H7 (cell line): ENCODE data around the gene ITIH3. TPM values are rescaled to one million over a fixed set of nuclear protein-coding genes. Genes with fewer than 3 reads are reported as not detected.
"Not testable (repeated sequence)": the region's sequence is repeated elsewhere in the genome, so short reads cannot be mapped to it uniquely, and the experiment has no call there.

Experiments
- DNase-seq: peaks from one replicate; pipeline ENCODE4 v3.0.0; 2012
- H3K27me3 ChIP-seq: 2 replicates; pipeline ENCODE4 v1.6.0; 2011; ENCODE audit warnings: mild to moderate bottlenecking, low read length; ENCODE audit not compliant: control insufficient read depth, insufficient read depth
- H3K36me3 ChIP-seq: replicated peaks from 2 replicates; pipeline ENCODE4 v1.5.1; 2011; ENCODE audit warnings: low read length; ENCODE audit not compliant: control insufficient read depth, insufficient read depth
- H3K4me3 ChIP-seq: 2 replicates; pipeline ENCODE4 v1.5.1; 2011; ENCODE audit warnings: low read depth, mild to moderate bottlenecking, control low read depth, low read length, moderate library complexity; ENCODE audit not compliant: insufficient read depth
- total RNA-seq: library from RNA; depleted of rRNA; stranded (reverse); fragments of >200 nt; shearing (Covaris generic); gene quantifications from 2 replicates; pipeline ENCODE4 v1.2.3, GENCODE V29; 2014

ITIH3 gene
- total RNA-seq, 1 experiment from 2014 or later: not detected

DNA sequence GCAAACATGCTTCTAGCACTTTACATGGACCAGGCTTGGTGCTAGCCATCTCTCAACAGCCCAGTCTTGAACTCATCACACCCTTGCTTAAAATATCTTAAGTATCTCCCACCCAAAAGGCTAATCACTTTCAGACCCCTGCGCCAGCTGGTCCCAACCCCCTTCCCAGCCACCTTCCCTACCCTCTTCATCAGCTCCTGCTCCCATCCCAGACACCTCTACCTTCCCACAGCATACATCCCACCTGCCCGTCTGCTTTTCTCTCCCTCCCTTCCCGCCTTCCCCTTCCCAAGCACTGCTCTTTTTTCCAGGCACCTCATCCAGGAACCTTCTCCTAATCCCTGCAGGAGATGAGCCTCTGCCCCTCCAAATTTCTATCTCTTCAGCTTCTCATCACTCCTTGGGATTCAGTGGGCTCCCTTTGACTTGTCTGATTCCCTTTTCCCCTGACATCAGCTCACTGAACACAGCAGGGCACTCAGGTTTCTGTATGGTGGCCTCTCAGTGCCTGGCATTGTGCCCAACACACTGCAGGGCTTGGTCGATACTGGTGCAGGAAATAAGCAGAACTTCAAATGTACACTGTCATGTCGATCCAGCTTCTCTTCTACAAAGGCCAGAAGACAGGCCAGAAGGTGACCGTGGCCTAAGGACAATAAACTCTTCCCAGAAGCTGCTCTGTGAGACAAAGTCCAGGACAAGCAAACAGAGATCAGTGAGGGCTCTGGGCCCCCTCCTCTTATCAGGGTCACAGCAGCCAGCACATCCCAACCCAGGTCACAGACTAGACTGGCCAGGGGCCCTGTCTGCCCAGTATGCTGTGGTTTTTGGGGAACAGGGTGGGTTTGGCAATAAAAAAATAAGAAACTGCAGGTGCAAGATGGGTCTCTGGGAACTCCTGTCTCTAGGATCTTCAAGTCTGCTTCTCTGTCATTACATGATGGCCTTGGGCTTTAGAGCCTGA, 19.4 kb upstream of the ITIH3 start:
- H3K36me3 ChIP-seq: no peaks in the 10 kb centered on the region
- H3K4me3 ChIP-seq: no peak overlapping the region
- no peak for DNase-seq
- no peaks in the 10 kb centered on the region for H3K27me3 ChIP-seq

DNA sequence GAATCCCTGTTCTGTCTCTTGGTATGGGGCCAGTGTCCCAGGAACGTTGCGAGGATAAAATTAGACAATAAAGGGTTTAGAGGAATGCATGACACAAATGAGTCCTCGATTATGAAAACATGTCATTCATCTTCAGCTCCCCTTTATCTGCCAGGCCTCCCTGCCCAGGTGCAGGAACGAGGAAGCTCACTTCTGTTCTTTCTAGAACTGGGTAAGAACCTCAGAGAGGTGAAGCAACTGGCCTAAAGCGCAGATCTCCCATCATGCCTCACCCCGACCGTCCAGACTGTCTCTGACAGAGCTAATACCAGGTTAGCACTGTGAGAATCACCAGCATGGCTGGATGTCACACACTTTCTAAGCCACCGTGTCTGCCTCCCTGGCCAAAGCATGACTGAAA, 18.7 kb upstream of the ITIH3 start:
- DNase-seq: peak; percentile 11
- Histone ChIP-seq H3K4me3 (no peak overlapping the region), H3K27me3 (no peaks in the 10 kb centered on the region), H3K36me3 (no peaks in the 10 kb centered on the region)

DNA sequence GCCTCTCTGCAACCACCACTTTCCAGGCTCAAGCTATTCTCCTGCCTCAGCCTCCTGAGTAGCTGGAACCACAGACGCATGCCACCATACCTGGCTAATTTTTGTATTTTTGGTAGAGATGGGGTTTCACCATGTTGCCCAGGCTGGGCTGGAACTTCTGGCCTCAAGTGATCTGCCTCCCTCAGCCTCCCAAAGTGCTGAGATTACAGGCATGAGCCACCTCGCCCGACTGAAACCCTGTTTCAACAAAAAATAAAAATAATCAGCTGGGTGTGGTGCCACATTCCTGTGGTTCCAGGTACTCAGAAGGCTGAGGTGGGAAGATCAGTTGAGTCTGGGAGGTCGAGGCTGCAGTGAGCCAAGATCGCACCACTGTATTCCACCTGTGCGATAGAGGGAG, 18.1 kb upstream of the ITIH3 start:
- H3K27me3 ChIP-seq, H3K36me3 ChIP-seq, DNase-seq, H3K4me3 ChIP-seq: not testable (repeated sequence)

DNA sequence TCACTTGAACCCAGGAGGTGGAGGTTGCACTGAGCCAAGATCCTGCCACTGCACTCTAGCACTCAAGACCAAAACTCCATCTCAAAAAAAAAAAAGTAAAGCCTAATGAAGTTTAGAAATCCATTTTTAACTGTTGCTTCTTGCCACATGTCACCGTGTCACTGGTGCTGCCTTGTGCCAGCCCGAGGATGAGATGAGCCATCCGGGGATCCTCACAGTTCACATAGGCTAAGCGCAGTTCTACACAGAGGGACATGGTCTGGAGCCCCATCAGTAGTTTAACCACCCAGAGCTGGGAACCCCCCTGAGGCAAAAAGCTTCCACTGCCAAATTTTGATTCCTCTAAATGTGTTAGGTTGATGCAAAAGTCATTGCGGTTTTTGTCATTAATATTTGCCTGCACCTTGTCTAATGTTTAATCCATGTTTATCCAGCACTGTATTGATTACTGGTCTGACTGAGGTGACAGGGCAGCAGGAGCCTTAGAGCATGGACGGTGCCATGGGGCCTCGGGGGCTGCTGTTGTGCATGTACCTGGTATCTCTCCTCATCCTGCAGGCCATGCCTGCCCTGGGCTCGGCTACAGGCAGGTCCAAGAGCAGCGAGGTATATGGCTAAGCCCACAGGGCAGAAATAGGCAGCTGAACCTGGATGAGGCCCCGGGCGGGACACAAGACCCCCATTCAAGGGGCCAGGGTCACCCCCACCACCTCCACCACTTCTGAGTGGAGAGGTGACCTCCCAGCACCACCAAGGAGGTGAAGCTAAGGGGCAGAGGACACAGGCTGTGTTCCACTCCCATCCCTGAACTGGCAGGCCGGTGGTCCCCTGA, 17.3 kb upstream of the ITIH3 start, which contains the start of gene ITIH1:
Gene ITIH1, plus strand, starts transcription at position 473 of the 832 bp plus-strand sequence. Its CDS starts 17 bp downstream, at position 490.
- no peak for DNase-seq
- Histone ChIP-seq H3K27me3 (no peaks in the 10 kb centered on the region), H3K36me3 (no peaks in the 10 kb centered on the region), H3K4me3 (no peak within 1 kb of the TSS)

DNA sequence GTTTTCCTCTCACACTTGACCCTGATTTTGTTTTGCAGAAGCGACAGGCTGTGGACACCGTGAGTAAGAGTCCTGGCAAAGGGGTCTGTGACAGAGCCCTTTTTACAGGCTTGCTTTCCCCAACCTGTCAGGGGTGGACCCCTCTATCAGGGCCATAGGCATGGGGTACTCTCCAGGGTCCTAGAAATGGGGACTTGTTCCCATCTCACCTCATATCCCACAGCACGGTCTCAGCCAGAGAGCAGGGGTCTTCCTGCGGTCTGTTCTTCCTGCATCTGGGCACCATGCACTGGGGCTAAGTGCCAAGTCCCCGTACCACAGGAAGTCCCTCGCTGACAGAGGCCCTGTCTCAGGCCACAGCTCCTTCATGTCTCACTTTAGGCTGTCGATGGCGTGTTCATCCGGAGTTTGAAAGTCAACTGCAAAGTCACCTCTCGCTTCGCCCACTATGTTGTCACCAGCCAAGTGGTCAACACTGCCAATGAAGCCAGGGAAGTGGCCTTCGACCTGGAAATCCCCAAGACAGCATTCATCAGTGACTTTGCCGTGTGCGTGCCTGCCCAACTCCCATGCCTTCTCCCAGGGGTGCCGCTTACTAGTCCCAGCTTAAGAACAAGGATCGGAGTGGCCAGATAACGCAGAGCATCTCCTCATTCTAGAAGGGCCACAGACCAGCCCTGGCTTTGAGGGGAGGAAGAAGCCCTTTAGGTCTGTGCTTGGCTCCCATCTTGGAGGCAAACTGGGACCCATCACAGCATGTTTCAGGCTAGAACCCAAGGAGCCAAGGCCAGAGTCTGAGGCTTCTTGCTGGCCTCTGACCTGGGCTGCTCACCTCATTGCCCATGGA, 16.4 kb upstream of the ITIH3 start:
- Histone ChIP-seq H3K36me3 (no peaks in the 10 kb centered on the region), H3K27me3 (no peaks in the 10 kb centered on the region), H3K4me3 (no peak overlapping the region)
- peak; percentile 18 for DNase-seq

DNA sequence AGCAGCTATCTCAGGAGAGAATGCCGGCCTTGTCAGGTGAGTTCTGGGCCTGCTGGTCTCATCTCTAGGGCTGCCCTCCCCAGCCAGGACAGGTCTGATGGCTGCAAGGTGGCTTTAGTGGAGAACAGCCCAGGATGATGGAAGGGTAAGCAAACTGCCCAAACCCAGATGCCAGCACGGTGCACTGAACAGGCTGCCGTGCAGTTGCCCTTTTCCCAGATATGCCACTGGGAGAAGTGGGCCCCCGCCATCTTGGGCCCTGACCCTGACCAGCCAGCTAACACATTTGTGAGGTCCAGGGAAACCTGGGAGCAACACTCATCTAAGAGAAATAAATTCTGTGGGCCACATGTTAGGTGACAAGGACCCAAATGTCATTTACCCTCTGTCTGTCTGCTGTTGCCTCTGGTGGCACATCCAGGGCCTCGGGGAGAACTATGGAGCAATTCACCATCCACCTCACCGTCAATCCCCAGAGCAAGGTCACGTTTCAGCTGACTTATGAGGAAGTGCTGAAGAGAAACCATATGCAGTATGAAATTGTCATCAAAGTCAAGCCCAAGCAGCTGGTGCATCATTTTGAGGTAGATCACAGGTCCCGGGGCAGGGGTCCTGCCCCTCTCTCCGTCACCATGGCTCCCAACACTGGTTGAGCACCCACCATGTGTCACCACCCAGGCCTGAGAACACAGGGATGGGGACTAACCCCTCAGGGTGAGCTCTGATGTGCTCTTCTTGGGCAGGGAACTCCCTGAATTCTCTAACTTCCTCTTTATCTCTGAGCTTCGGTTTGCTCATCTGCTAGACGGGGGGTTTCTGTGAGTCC, 15.4 kb upstream of the ITIH3 start:
- peak; percentile 17 for DNase-seq

DNA sequence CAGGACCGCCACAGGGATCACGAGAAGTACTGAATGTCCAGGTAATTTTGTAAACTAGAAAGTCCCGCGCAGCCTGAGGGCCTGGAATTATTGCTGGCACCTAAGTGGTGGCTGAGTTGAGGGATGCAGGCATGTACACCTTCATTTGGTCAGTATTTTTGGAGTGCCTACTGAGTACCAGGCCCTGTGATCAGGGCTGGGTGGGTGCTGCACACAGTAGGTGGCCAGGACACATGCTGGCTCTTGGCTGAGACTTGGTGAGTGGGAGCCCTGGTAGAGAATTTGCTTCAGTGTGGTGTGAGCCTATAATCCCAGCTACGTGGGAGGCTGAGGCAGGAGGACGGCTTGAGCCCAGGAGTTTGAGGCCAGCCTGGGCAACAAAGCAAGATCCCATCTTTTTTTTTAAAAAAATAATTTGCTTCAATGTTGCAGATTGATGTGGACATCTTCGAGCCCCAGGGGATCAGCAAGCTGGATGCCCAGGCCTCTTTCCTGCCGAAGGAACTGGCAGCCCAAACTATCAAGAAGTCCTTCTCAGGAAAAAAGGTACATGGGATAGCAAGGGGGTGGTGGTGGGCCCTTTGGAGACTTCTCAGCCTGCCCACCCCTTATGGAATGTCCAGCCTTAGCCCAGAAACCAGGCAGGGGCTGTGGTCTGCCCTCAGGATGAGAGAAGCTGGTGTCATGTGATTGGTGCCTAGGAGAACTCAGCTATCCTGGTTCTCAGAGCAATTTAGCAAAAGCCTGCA, 14.6 kb upstream of the ITIH3 start:
- H3K27me3 ChIP-seq: no peaks in the 10 kb centered on the region
- no peaks in the 10 kb centered on the region for H3K36me3 ChIP-seq
- DNase-seq: no peak
- no peak overlapping the region for H3K4me3 ChIP-seq

More for the DNA sequence above, 15.4 kb upstream of the ITIH3 start:
- no peaks in the 10 kb centered on the region for H3K36me3 ChIP-seq
- no peak overlapping the region for H3K4me3 ChIP-seq
- no peaks in the 10 kb centered on the region for H3K27me3 ChIP-seq

DNA sequence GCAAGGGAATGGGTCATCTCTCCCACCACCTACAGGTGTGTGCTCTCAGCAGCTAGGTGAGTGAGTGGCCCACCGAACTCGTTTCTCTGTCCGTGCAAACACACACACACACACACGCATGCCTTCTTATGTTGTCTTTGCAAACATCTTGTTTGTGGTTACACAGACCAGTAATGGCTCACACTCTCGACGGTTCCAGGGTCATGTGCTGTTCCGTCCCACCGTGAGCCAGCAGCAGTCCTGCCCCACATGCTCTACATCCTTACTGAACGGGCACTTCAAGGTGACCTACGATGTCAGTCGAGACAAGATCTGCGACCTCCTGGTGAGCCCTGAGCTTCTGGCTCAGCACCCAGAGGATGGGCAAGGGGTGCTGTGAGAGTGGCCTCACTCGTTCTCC, 12.9 kb upstream of the ITIH3 start:
- Histone ChIP-seq H3K4me3 (no peak overlapping the region), H3K27me3 (no peaks in the 10 kb centered on the region), H3K36me3 (no peaks in the 10 kb centered on the region)
- peak; percentile 21 for DNase-seq

DNA sequence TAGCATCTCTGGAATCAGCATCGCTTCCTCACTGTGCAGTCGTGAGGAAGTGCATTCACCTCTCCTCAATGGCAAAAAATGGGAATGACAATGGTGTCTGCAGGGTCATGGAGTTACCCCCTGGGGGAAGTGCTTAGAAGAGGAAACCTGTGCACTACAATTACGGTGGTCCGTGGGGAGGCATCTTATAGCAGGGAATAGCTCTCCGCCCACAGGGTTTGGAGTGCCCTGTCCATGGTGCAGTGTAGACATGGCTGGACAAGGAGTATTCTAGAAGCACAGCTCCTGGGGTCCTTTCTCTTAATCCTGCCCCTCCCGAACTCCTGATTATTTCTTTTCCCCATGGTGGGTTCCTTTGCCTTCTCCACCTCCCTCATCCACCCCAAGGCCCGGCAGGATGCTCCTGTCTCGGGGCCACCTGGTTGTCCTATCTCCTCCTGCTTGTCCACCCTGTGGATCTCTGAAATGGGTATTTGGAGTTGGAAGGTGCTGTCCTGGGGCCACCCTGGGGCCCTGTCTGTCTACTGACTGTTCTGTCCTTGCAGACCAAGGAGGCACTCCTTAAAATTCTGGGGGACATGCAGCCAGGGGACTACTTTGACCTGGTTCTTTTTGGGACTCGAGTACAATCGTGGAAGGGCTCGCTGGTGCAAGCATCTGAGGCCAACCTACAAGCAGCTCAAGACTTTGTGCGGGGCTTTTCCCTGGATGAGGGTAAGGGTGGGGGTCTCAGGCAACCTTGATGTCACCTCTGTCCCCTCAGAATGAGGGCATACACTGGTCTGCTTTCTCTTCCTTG, 12.0 kb upstream of the ITIH3 start:
- no peaks in the 10 kb centered on the region for H3K27me3 ChIP-seq
- no peaks in the 10 kb centered on the region for H3K36me3 ChIP-seq
- H3K4me3 ChIP-seq: no peak overlapping the region
- DNase-seq: peak; percentile 45

DNA sequence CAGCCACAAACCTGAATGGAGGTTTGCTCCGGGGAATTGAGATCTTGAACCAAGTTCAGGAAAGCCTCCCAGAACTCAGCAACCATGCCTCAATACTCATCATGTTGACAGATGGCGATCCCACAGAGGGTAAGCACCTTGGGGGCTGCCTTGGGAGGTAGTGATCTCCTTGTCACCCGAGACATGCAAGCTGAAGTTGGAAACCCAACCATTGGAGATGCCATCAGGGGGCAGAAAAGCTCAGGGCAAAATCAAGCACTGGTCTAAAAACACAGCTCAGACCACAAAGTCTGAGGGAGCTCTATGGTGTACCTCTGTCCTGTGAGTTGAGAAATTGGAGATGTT, 11.4 kb upstream of the ITIH3 start:
- no peaks in the 10 kb centered on the region for H3K36me3 ChIP-seq
- H3K27me3 ChIP-seq: no peaks in the 10 kb centered on the region
- DNase-seq: no peak

DNA sequence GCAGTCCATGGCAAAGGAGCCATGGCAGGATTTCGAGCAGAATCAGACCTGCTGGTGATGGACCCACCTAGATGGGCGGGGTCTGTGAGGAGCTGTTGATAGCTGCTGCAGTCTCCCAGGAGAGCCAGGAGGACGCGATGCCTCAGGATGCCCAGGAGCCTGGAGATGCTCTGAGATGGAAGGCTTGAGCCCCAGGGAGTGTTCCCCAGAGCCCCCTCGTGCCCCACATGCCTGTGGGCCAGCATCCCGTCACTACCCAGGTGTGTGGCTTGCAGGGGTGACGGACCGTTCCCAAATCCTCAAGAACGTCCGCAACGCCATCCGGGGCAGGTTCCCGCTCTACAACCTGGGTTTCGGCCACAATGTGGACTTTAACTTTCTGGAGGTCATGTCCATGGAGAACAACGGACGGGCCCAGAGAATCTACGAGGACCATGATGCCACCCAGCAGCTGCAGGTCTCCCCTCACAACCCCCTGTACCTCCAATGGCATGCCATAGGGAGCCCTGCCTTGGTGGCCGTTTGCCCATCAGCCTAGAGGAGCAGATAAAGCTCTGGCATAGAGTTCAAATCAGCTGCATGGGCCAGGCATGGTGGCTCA, 10.5 kb upstream of the ITIH3 start:
- no peak for DNase-seq
- no peaks in the 10 kb centered on the region for H3K27me3 ChIP-seq

More for the DNA sequence above, 11.4 kb upstream of the ITIH3 start:
- H3K4me3 ChIP-seq: no peak overlapping the region

DNA sequence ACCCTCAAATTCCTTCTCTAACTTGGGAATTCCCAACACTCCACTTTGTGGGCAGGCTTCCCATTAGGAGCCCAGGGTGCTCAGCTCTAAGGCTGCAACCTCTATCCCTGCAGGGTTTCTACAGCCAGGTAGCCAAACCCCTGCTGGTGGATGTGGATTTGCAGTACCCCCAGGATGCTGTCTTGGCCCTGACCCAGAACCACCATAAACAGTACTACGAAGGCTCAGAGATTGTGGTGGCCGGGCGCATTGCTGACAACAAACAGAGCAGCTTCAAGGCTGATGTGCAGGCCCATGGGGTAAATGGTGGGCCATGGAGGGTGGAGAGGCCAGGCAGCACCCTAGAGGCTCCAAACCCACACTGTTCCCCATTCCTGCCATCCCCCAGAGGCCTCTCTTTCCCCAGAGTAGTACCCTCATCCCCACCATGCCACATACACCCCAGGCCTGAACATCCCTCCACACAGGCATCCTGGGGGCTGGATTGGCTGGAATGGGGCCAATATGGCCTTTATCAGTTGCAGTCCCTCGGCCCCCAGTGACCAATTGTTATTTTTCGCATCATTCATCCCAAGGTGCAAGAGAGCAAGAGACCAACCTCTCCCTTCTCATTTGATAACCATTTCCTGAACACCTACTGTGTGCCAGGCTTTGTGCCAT, 9.5 kb upstream of the ITIH3 start:
- no peaks in the 10 kb centered on the region for H3K27me3 ChIP-seq
- no peak for DNase-seq
- H3K4me3 ChIP-seq: no peak overlapping the region
- H3K36me3 ChIP-seq: no peaks in the 10 kb centered on the region

More for the DNA sequence above, 10.5 kb upstream of the ITIH3 start:
- Histone ChIP-seq H3K36me3 (no peaks in the 10 kb centered on the region), H3K4me3 (no peak overlapping the region)
